Suprapubic skin (tissue), 4 donors: Measurements from ENCODE around the gene TMEM72. TPM values are rescaled to one million over a fixed set of nuclear protein-coding genes. Genes with fewer than 3 reads are reported as not detected.

Experiments used
- DNase-seq, 2 donors: peaks; one replicate each; pipeline ENCODE4 v3.0.0-alpha.2; 2019; ENCODE audit warnings: low spot score in 2 of 2
- H3K27ac ChIP-seq: fragments of 200-600 bp; sonication (generic); one replicate; pipeline ENCODE4 v1.5.1; 2019
- H3K27me3 ChIP-seq: fragments of 200-600 bp; sonication (generic); one replicate; pipeline ENCODE4 v1.5.1; 2019
- H3K36me3 ChIP-seq: fragments of 200-600 bp; sonication (generic); one replicate; pipeline ENCODE4 v1.5.1; 2019
- H3K4me1 ChIP-seq: fragments of 200-600 bp; sonication (generic); one replicate; pipeline ENCODE4 v1.5.1; 2019
- H3K4me3 ChIP-seq: fragments of 200-600 bp; sonication (generic); one replicate; pipeline ENCODE4 v1.5.1; 2019; ENCODE audit warnings: mild to moderate bottlenecking
- H3K9me3 ChIP-seq: fragments of 200-600 bp; sonication (generic); one replicate; pipeline ENCODE4 v1.5.1; 2019
- CTCF ChIP-seq, 2 donors: fragments of 200-600 bp in 1 of 2; fragments of 450-650 bp in 1 of 2; sonication (generic) in 1 of 2; IDR thresholded peaks; one replicate each; pipeline ENCODE4 v1.5.1; 2016 to 2019; ENCODE audit warnings: antibody characterized with exemption in 2 of 2, mild to moderate bottlenecking in 1 of 2, moderate library complexity in 1 of 2
- EP300 ChIP-seq: sonication (generic); formaldehyde crosslinking; IDR thresholded peaks from one replicate; pipeline ENCODE4 v1.6.1; 2017; ENCODE audit warnings: antibody characterized with exemption
- POLR2A ChIP-seq, 2 donors: fragments of 450-650 bp; IDR thresholded peaks; one replicate each; pipeline ENCODE4 v1.6.1; 2017; ENCODE audit warnings: antibody characterized with exemption in 2 of 2, mild to moderate bottlenecking in 2 of 2, moderate library complexity in 2 of 2
- POLR2AphosphoS5 ChIP-seq, 3 donors: sonication (generic); formaldehyde crosslinking; IDR thresholded peaks; one replicate each; pipeline ENCODE4 v1.6.1; 2017; ENCODE audit warnings: antibody characterized with exemption in 3 of 3
- WGBS: methylation state at CpG from one replicate; pipeline ENCODE4 v1.1.5; 2018; 5-methylcytosine and 5-hydroxymethylcytosine counted together
- total RNA-seq, 4 donors: library from RNA; depleted of rRNA; stranded (reverse); fragments of >200 nt; gene quantifications; one replicate each; pipeline ENCODE4 v1.1.0, GENCODE V29; 2016

TMEM72 gene
- total RNA-seq, 4 donors from 2014 or later: not detected

DNA sequence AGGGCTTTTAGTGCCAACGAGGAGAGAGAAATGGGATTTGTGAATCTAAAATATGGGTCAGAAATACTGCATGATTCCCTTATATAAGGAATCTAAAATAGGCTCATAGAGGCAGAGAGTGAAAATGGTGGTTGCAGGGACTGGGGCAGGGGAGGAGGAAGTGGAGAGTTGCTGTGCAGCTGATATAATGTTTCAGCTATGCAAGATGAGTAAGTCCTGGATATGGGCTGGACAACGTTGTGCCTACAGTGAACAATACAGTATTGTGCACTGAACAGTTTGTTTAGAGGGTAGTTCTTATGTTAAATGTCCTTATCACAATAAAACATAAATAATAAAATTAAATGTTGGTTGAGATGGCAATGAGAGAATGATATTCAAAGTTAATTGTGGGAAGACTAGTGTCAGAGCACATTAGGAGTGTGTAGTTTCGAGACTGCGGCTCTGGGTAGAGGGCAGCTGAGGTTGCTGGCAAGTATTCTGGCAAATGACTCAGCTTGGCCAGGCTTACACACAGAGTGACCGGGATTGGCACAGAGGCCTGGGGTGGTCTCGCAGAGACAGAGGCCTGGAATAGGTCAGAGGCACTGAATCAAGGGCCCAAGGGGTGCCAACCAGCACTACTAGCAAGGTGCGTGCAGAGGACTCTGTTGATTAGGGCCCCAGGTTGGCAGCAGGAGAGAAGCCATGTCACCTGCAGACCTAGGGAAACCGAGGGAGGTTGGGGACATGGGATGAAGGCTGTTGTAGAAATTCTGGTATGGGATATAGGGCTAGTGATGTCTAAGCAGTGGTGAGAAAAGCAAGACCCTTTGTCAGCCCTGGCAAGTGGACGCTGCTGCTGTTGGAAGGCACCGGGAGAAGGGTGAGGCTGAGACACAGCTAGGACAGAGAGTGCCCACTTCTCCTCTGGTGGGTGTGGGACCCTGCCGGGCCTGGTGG lies 70.3 kb downstream of the TMEM72 start:
- Histone ChIP-seq H3K36me3 (peaks cover 14% of the 10 kb centered on the region), H3K4me1 (peaks cover 48% of the 10 kb centered on the region), H3K27me3 (no peaks in the 10 kb centered on the region), H3K27ac (peak overlapping the region; percentile 82), H3K4me3 (no peak overlapping the region), H3K9me3 (no peaks in the 10 kb centered on the region)
- DNase-seq: peak in 1 of 2 donors; percentile 64
- no peak for TF ChIP-seq POLR2AphosphoS5 (IDR thresholded peaks at IDR 0.05)
- TF ChIP-seq EP300: no peak
- TF ChIP-seq POLR2A (IDR thresholded peaks at IDR 0.05): no peak
- no peak for TF ChIP-seq CTCF (IDR thresholded peaks at IDR 0.05)
- 59% methylated on average over 11 of the region's 11 CpGs for WGBS

- Histone ChIP-seq H3K36me3 (peaks cover 14% of the 10 kb centered on the region), H3K27me3 (no peaks in the 10 kb centered on the region), H3K9me3 (no peaks in the 10 kb centered on the region), H3K4me1 (peaks cover 50% of the 10 kb centered on the region), H3K27ac (peak overlapping the region; percentile 49), H3K4me3 (no peak overlapping the region)
- TF ChIP-seq CTCF (IDR thresholded peaks at IDR 0.05) (no peak), POLR2A (IDR thresholded peaks at IDR 0.05) (no peak), EP300 (no peak), POLR2AphosphoS5 (IDR thresholded peaks at IDR 0.05) (no peak)
- peak; percentile 70 to 74 for DNase-seq
- WGBS: 81% methylated on average over 7 of the region's 9 CpGs
Observed at GRCh38 chr10:44982114-44982460, 71.0 kb downstream of the TMEM72 start.

GRCh38 chr10:44982496-44982895 lies 71.4 kb downstream of the TMEM72 start:
- no peak overlapping the region for H3K4me3 ChIP-seq
- no peak overlapping the region for H3K27ac ChIP-seq
- WGBS: 82% methylated on average over 1 of the region's 9 CpGs
- DNase-seq: no peak
- peaks cover 50% of the 10 kb centered on the region for H3K4me1 ChIP-seq
- peaks cover 14% of the 10 kb centered on the region for H3K36me3 ChIP-seq
- H3K27me3 ChIP-seq: no peaks in the 10 kb centered on the region
- no peaks in the 10 kb centered on the region for H3K9me3 ChIP-seq
- TF ChIP-seq CTCF (IDR thresholded peaks at IDR 0.05): no peak

GRCh38 chr10:44983066-44983894 lies 72.1 kb downstream of the TMEM72 start:
- Histone ChIP-seq H3K9me3 (no peaks in the 10 kb centered on the region), H3K4me1 (peaks cover 44% of the 10 kb centered on the region), H3K36me3 (peaks cover 16% of the 10 kb centered on the region), H3K27me3 (no peaks in the 10 kb centered on the region), H3K27ac (no peak overlapping the region), H3K4me3 (no peak overlapping the region)
- peak; percentile 58 to 69 for DNase-seq
- no peak for TF ChIP-seq CTCF (IDR thresholded peaks at IDR 0.05)
- 90% methylated on average over 13 of the region's 13 CpGs for WGBS

DNA sequence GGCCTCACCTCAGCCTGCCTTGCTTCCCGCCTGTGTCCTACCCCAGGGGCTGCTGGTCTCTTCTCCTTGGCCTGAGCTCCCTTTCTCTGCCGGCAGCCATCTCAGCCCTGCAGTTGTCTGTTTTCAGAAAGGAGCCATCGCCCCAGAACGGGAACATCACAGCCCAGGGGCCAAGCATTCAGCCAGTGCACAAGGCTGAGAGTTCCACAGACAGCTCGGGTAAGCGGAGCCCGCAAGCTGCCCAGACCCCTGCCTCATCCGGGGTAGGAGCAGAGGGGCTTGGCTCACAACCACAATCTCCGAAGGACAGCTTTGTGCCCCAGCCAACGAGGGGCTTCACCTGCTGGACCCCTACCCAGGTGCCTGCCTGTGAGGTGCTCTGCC lies 72.8 kb downstream of the TMEM72 start:
- H3K4me3 ChIP-seq: no peak overlapping the region
- WGBS: 94% methylated on average over 8 of the region's 10 CpGs
- peaks cover 37% of the 10 kb centered on the region for H3K4me1 ChIP-seq
- H3K27ac ChIP-seq: no peak overlapping the region
- no peaks in the 10 kb centered on the region for H3K9me3 ChIP-seq
- no peak for TF ChIP-seq EP300
- no peak for TF ChIP-seq POLR2A (IDR thresholded peaks at IDR 0.05)
- no peak for TF ChIP-seq POLR2AphosphoS5 (IDR thresholded peaks at IDR 0.05)
- no peak for TF ChIP-seq CTCF (IDR thresholded peaks at IDR 0.05)
- no peaks in the 10 kb centered on the region for H3K27me3 ChIP-seq
- peaks cover 20% of the 10 kb centered on the region for H3K36me3 ChIP-seq
- DNase-seq: peak; percentile 52 to 65
